CD4-positive, alpha-beta T cell treated with Interleukin-12 subunit alpha and Interleukin-12 subunit beta, for 1 hour (primary cell): Measurements from ENCODE around the gene DDO.
"Not testable (repeated sequence)": the region's sequence is repeated elsewhere in the genome, so short reads cannot be mapped to it uniquely, and the experiment has no call there.

Source experiments
- DNase-seq: peaks from one replicate; pipeline ENCODE4 v3.0.0-alpha.2; 2020

The DDO gene, protein sequence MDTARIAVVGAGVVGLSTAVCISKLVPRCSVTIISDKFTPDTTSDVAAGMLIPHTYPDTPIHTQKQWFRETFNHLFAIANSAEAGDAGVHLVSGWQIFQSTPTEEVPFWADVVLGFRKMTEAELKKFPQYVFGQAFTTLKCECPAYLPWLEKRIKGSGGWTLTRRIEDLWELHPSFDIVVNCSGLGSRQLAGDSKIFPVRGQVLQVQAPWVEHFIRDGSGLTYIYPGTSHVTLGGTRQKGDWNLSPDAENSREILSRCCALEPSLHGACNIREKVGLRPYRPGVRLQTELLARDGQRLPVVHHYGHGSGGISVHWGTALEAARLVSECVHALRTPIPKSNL

DNA sequence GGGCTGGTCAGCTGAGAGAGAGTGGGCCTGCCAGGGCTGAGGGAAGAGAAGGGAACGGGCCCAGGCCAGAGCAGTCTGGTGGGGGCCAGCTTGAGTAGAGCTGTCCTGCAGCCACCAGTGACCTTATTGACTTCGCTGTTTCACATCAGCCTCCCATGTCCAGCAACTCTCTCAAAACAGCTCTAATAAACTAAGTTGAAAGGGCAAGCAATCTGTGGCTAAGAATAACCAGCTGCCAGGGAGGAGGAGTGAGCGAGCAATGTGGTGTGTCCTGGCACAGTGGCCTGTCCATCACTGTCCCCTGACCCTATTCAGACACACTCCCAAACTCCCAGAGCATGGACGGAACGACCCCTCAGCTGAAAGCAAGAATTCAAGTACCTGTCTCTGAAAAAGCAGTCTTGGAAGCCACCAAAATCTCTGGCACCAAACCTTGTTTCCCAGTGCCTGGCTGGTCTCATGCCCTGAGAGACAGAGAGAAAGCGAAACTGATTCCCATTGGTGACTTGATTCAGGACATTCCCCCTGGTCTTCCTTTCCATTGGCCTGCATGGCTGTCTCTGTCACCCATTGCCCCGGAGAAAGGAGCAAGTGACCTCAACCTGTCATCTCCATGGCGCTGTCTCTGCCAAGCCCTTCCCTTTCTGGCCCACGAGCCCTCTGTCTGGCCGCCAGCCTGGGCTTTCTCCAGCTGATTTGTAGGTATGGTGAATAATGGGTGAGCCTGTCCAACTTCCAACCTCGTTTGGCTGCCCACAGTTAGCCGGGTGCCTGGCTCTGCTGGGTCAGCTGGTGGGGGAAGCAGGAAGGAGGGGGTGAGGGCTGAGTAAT, at the start of gene DDO:
Gene DDO (minus strand): TSS at position 490 of the 831 bp plus-strand sequence. CDS start 2,113 bp downstream, outside the sequence.
- no peak for DNase-seq

DNA sequence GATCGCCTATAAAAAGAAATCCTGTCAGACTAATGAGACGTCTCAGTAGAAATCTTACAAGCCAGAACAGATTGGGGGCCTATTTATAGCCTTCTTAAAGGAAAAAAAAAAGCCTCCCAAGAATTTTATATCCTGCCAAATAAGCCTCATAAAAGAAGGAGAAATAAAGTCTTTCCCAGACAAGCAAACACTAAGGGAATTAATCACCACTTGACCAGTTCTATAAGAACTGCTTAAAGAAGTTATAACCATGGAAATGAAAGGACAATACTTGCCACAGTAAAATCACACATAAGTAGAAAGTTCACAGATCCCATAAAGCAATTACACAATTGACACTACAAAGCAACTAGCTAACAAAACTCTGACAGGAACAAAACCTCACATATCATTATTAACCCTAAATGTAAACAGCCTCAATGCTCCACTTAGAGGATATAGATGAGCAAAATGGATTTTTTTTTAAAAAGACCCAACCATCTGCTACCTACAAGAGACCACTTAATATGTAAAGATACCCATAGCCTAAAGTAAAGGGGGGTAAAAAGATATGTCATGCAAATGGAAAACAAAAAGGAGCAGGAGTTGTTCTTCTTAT, 47.6 kb upstream of the DDO start:
- DNase-seq, result no peak

DNA sequence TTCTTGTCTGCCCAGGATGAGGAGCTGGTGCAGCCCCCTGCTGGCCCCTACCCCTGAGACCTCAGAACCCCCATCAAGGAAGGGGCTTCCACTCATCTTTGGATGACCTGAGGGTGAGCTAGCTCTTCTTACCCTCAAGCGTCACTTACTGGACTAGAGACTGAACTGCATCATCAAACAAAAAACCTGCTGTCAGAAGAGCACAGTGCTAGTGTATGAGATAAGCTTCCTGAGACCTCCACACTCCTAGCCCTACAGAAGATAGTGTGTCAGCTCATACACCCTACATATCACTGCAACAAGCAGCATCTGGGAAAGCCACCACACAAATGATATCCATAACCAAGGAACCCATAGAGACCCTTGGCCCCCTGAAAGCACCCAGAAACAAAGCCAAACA, 46.0 kb upstream of the DDO start:
- DNase-seq, result no peak

DNA sequence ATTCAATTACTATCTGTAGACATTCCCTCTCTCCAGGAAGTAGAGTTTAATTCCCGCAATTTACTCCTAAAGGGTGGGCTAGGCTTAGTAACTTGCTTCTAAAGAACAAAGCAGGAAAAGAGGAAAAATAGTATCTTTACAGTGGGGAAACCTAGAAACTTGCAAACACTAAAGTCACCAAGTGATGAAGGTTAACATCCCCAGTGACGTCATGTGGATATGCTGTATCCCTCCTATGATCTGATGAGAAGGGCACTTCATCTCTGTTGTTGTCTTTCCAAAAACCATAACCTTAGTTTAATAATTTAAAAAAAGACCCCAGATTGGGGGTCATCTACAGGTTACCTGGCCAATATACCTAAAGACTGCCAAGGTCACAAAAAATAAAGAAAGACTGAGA, 43.8 kb upstream of the DDO start:
- no peak for DNase-seq

DNA sequence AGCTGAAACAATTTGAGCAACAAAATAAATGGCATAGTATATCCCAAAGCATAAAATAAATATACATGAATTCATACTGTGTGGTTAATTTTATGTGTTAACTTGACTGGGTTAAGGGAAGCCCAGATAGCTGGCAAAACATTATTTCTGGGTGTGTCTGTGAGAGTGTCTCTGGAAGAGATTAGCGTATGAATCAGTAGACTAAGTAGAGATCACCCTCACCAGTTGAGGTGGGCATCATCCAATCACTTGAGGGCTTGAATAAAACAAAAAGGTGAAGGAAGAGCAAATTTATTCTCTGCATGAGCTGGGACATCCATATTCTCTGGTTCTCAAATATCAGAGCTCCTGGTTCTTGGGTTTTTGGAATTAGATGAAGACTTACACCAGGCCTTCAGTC, 43.1 kb upstream of the DDO start:
- DNase-seq, result no peak

DNA sequence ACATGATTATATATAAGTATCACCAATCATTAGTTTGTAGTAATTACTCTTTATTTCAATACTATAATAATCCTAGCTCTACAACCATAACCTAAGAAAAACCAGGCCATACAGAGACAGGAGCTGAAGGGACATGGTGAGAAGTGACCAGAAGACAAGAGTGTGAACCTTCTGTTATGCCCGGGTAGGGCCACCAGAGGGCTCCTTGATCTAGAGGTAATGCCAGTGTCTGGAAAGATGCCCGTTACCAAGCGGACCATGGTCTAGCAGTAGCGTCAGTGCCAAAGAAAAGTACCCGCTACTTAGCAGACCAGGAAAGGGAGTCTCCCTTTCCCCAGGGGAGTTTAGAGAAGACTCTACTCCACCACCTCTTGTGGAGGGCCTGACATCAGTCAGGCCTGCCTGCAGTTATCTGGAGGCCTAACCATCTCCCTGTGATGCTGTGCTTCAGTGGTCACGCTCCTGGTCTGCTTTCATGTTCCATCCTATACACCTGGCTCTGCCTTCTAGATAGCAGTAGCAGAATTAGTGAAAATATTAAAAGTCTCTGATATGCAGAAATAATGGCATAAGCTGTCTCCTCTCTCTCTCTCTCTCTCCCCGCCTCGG, 42.3 kb upstream of the DDO start:
- not testable (repeated sequence) for DNase-seq

DNA sequence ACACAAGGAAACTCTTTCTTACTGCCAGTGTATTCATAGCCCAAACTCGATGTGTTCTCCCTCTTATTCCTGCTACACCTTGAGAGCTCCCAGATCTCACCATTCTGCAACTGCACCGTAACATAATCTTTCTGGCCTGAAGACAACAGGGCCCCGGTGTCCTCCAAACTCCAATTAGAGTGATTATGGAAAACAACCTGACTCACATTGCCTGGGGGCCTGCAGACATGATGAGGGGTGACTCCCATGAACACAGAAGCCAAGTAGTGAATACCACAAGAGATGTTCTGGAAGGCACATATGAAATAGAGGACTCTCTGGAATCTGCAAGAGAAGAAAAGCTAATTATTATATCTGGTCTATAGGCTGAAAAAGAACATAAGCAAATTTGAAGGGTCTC, 41.3 kb upstream of the DDO start:
- no peak for DNase-seq

DNA sequence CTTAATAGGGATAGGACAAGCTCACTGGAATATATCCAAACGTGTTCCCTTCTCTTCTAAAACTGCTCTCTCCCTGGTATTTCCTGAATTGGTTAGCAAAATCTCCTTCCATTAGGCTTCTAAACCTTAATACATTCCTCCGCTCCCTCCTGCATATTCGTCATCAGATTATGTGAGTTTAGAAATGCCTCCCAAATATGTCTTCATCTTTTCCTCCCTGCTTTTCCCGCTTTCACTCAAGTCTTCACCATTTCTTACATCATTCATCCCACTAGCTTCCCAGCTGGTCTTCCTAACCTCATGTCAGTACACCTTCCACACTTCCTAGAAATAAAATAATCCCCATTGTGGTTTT, 34.1 kb upstream of the DDO start:
- DNase-seq, result no peak

DNA sequence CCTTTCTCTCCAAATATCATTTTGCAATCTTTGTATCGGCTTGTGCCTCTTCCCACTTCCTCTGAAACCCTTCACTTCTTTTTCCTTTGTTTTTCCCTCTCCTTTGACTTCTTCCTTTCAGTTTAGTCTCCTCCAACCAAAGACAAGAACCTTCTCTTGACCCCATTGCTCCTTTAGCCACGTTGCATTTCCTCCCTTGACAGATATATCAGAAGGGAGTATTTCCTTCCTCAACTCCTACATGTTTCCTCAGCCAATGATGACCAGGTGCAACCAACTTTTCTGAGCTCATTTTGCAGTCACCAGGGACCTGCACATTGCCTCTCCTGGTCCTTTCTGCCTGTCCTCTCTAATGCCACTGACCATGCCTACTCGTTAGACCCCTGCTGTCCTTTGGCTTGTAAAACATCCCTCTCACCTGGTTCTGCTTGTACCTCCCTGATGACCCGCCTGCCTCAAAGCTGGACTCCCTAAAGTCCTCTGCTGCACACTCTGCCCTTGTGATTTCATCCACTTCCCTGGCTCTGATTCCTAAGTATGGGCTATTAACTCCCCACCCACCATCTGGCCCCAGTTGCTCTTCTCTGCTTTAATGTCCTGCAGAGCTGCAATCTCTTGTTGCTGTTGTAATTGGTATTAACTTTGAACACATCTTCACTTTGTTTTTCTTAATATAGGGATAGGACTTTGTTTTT, 33.6 kb upstream of the DDO start:
- DNase-seq, result no peak

DNA sequence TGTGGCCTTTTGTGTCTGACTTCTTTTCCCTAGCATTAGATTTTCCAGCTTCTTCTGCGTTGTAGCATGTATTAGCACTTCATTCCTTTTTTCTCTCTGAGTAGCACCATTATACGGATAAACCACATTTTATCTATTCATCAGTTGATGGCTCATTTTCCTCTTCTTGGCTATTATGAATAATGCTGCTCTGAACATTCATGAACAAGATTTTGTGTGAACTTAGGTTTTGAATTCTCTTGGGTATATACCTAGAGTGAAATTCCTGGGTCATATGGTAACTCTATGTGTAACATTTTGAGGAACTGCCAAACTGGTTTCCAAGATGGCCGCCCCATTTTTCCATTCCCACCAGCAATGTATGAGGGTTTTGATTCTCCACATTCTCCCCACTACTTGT, 32.4 kb upstream of the DDO start:
- DNase-seq, result no peak

DNA sequence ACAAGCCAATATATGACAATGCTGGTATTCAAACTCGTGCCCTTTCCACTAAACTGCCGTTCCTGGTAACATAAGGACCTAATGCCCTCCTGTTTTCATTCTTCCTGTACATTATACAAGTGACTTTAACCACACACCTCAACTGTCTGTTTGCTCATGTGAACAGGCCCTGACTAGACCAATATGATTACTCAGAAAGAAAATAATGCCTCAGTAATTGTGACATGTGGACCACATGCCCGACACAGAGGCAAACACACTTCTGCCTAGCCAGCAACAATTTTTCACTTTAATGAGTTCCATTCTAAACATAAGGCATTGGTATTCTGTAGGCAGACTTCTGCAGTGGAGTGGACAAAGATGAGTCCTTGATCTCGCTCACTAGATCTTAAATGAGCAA, 31.0 kb upstream of the DDO start:
- no peak for DNase-seq

DNA sequence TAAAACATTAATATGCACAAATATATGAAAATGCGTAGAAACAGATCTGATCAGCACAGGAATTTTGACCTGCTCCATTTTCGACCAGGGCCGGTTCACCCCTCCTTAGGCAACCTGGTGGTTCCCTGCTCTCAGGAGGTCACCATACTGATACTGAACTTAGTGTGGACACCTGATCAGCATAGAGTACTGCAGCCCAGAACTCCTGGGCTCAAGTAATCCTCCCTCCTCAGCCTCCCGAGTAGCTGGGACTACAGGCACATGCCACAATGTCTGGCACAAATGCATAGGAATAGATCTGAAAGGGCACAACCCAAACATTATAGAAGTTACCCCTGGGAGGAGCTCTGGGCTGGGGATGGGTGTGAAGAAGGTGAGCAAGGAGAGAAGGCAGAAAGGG, 24.7 kb upstream of the DDO start:
- no peak for DNase-seq

DNA sequence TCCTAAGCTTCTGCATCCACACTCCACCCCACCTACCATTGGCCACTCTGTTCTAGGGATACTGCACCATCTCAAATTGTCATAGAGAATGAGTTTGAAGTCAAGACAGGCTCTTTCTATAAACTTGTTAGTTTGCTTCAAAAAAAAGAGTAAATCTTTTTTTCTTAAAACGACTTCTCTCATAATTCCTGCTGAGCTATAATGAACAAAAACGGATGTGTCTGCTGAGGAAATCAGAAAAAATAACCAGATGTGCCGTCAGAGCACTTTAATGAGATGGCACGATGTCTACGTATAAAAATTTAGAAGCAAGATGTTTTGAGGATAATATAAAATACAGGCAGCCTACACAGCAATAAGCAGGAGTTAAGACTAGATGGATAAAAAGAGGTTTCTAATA, 24.0 kb upstream of the DDO start:
- DNase-seq, result no peak

DNA sequence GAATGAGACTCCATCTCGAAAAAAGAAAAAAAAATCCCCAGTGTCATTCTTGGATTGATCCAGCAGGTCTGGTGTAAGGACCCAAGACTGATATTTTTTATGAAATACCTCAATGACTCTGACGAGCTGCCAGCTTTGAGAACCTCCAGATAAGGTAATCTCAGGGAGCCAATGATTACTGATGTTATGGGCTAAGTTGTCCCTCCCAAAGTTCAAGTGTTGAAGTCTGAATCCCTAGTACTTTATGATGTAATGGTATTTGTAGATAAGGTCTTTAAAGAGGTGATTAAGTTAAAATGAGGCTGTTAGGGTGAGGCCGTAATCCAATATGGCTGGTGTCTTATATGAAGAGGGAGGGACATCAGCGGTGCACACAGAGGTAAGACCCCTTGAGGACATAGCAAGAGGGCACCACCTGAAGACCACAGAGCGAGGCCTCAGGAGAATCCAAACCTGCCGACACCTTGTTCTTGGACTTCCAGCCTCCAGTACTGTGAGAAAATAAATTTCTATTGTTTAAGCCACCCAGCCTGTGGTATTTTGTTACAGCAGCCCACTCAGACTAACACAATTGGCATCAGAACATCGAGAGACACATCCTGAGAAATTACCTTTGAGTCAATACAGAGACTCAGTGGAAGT, 19.7 kb upstream of the DDO start:
- DNase-seq, result no peak

DNA sequence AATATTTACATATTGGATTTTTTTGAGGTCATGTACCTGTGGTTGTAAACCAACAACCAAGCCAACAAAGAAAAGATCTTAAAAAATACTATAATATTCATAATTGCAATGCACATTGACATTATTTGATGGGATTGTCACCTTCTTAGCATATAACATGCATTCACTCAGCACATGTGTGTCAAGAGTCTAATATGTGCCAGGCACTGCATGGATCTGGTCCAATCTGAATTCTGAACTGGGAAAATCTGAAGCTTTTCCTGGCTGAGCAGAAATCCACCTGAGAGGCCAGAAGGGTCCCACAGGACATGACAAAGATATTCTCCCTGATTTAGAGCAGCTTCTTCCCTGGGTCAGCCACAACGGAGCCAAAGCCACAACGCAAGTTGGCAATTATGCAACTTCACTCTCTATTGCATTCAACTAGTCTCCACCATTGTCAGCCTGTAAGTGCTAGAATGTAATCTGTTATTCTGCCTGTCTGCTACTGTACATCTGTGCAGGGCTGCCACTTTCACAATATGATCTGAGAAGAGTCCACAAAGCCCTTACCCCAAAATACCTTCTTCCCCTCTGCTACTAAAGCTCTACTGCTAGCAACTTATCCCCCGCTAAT, 17.0 kb upstream of the DDO start:
- no peak for DNase-seq

DNA sequence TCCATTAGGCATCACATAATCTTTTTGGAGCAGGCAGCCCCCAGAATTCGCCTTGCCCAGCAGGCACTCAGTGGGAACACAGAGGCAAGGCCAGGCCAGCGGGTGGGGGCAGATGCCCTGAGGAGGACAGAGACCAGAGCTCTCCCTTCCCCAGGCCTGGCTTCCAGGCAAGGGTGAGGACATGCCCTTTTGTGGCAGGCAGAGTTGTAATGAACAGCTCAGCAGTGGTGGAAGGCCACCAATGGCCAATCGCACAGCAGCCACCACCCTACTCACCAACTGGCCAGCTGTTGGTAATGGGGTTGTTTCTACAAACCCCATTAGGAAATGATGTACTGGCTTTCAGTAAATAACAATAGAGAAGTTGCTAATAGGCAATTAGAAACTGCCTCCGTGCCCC, 15.4 kb upstream of the DDO start:
- no peak for DNase-seq

DNA sequence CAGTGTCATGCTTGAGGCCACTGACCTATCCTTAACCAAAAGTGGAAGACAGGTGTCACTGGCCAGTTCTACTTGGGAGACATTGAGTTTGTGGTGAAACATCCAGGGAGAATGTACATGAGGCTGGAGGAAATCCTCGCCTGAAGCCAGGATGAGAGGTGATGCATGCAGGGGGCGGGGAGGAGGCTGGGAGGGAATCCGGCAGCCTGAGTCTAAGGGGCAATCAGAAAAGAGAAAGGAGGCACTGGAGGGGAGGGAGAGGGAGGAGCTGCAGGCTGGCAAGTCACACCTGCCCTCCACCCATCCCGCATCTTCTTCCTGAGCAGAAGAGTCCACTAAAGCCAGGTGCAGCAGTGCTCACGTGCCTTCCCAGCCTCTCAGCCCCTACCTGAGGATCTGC, 14.9 kb upstream of the DDO start:
- DNase-seq, result no peak

DNA sequence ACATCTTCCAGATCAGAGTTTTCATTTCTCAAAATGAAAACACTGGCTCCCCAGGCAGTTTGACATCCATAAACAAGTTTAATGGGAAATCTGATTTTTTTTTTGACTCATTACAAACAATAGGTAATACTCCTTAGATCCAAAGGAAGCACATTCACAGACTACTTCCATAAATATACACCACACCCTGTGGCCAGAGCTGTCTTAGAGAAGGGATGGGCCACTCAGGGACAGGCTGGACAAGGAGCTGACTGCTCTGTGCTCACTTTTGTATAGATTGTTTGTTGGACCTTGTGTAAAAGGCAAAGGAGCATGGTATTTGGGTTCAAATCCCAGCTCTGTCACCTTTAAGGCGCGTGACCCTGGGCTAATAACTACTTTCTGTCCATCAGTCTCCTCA, 12.8 kb upstream of the DDO start:
- DNase-seq, result no peak

DNA sequence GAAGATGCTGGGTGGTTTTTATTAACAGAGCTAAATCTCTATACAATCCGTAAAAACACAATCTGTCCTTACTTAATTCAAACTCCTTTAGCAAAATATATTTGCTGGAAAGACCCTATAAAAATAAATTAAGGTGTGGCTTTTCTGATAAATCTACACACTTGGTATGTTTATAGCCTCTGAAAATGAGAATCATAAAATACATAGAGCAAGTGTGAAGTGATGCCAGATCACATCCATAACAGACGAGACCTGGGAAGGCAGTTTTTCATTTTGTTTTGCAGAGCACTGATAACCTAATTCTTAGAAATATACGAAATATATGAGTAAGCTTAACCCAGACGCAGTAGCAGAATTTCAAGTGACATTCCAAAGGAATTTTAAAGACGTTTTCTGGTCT, 10.4 kb upstream of the DDO start:
- DNase-seq, result no peak

DNA sequence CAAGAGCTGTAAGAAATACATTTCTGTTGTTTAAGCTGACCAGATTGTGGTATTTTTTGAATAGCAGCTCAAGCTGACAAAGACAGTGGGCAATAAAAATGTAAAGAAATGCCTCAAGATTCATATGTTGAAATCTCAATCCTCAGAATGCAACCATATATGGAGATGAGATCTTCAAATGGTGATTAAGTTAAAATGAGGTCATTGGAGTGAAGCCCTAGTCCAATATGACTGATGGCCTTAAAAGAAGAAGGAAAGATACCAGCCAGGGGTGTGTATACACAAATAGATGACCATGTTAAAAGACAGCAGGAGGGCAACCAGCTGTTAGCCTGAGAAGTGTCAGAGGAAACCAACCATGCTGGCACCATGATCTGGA, 7.1 kb upstream of the DDO start:
- DNase-seq, result no peak

DNA sequence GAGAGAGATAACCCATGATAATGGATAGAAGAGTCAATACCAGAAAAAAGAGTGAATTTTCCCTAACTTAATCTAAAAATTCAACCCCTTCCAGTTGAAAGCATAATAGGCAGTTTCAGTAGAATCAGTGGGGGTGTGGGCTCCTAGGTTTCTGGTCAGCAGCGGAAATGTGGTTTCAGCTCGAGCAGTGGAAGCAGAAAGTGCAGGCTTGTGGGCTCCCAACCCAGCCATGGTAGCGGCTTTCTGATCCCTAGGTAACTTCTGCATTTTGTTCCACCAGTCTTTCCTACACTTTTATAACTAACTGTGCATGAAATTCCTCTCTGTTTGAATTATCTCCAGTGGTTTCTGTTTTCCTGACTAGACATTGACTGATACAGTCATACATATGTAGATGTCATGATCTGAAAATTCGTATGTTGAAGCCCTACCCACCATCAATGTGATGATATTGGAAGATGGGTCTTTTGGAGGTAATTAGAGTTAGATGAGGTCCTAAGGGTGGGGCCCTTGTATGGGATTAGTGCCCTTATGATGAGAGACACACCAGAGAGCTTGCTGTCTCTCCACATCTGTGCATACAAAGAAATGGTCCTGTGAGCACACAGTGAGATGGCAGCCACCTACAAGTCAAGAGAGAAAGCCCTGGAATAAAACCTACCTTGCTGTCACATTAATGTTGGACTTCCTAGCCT, 6.5 kb upstream of the DDO start:
- DNase-seq, result no peak
